GM18861 (cell line): Measurements from ENCODE around the gene TDO2.
"Not testable (repeated sequence)": the region's sequence is repeated elsewhere in the genome, so short reads cannot be mapped to it uniquely, and the experiment has no call there.

Experiments used
- ATAC-seq: cut with Tn5 transposase; IDR thresholded peaks from one replicate; pipeline ENCODE4 v1.9.1; 2021; ENCODE audit not compliant: unreplicated experiment

The TDO2 gene

GRCh38 chr4:155903453-155903852, at the start of gene TDO2:
TSS of gene TDO2 (plus strand) at chr4:155903696. CDS start at chr4:155903759, 63 bp downstream.
- ATAC-seq = no peak

GRCh38 chr4:155854582-155855226, 48.8 kb upstream of the TDO2 start:
- ATAC-seq = no peak

DNA sequence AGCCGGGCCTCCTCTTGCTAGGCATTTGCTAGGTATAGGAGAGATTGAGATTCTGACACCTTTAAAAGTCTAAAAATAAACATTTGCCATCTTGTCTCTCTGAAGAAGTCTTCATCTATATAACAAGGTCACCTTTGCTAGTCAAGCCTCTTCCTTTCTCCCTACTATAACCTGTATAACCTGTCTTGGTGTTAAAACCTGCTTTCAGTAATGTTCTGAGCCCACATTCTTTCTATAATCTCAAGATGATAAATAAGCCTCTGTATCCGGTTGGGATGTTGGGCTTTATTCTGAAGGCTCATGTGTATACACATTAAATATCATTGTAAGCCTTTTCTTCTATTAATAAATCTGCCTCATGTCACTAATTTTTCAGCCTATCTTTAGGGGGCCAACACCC, 47.6 kb upstream of the TDO2 start:
- no peak for ATAC-seq

DNA sequence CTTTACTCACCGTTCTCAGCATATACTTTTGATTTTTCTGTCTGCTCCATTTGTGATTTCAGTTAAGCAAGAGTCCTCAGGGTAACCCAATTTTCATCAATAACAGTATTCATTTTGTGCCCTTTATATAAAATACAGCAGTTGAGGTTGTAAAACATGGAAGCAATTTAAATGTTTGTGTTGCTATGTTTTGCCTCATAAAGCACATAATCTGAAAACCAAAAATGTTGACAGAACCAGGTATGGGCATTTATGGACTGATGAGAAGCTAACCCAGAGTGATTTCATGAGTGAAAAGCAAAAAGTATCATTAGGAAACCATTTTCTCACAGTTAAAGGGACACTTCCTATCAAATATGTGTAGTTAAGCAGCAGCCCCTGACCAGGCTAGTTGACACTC, 37.3 kb upstream of the TDO2 start, which contains the start of gene ASIC5:
ASIC5 (minus strand) TSS at position 101 of the 400 bp plus-strand sequence; CDS start at position 50, 51 bp downstream.
- no peak for ATAC-seq

DNA sequence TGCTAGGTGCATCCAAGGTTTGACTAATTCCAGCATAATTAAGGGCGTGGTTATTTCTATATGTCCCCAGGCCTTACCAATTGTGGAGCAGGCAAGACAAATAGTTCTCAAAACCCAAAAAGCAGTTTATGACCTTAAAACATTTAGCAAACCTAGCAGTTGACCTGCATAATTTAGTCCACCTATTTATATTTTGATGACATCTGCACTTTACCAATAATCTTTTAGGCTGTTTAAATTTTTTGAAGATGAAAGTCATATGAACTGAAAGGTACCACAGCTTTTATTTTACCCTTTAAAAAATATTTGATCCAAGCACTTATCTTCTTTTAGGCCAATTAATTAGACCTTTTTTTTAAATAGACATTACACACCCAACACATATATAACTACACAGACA, 27.6 kb upstream of the TDO2 start:
- no peak for ATAC-seq

GRCh38 chr4:155877971-155878370, 25.5 kb upstream of the TDO2 start:
- ATAC-seq = no peak

DNA sequence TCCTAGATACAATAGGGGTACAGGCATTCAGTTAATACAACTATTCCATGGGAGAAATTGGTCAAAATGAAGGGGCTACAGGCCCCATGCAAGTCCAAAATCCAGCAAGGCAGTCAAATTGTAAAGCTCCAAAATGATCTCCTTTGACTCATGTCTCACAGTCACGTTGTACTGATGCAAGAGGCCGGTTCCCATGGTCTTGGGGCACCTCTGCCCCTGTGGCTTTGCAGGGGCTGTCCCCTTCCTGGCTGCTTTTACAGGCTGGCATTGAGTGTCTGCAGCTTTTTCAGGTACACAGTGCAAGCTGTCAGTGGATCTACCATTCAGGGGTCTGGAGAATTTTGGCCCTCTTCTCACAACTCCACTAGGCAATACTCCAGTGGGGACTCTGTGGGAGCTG, 24.9 kb upstream of the TDO2 start:
- no peak for ATAC-seq

DNA sequence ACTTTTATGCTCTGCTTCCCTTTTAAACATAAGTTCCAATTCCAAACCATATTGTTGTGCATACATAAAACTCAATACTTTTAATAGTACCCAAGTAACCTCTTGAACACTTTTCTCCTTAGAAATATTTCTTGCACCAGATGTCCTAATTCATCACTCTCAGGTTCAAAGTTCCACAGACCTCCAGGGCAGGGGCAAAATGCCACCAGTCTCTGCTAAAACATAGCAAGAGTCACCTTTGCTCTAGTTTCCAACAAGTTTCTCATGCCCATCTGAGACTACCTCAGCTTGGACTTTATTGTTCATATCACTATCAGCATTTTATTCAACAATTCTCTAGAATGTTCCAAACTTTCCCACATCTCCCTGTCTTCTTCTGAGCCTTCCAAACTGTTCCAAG, 23.7 kb upstream of the TDO2 start:
- no peak for ATAC-seq

- no peak for ATAC-seq
Measured at GRCh38 chr4:155881555-155881954, 21.9 kb upstream of the TDO2 start.

DNA sequence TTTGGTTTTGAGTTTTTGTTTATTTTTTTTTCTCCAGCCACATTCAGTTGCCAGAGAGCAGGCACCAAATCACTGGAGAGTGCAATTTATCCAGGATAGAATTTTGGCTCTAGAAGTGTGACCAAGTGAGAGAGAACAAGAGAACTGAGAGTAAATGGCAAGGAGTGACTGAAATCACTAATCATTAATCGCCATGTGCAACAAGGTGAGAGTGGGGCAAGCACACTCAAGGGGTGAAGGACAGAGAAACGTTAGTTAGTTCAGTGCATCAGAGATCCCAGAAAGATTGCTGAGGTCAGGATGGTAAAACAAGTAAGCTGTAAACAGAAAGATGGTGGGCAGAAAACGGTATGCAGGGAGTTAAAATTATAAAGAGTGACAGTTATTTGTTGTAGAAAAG, 19.6 kb upstream of the TDO2 start:
- no peak for ATAC-seq

DNA sequence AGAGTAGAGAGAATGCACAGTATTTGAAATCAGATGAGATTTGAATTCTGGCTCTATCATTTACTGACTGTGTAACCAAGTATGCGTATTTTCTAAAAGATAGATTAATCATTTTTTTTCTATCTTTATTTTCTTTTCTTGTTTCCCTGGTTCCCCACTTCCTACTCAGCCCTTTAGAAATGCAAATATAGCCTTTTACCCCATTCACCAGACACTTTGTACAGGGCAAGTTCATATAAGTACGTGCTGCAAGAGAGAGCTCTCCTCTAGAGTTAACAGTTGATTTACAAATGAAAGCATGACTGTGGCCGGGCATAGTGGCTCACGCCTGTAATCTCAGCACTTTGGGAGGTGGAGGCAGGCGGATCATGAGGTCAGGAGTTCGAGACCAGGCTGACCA, 17.8 kb upstream of the TDO2 start:
- no peak for ATAC-seq

DNA sequence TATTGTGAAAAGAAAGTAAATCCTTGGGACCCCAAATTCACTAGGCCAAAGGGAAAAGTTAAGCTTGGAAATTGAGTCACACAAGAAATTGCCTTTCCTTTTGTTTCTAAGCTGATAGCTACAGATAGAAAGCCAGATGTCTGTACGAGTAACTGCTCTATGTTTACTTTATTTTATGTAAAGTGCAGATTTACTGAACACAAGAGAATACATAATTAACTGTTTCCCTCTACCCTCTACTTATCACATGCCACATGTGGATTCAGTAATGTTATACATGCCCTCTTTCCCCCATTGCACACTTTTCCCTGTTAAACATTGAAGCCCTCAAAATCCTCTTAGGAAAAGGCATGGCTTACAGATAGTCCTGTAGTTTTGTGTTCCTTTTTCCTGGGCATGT, 16.5 kb upstream of the TDO2 start:
- ATAC-seq = no peak

GRCh38 chr4:155887847-155888570, 15.5 kb upstream of the TDO2 start:
- no peak for ATAC-seq

GRCh38 chr4:155889031-155889793, 14.3 kb upstream of the TDO2 start:
- ATAC-seq = peak; percentile 98

- ATAC-seq = no peak
Measured at GRCh38 chr4:155889946-155890345, 13.6 kb upstream of the TDO2 start.

GRCh38 chr4:155891058-155891457, 12.4 kb upstream of the TDO2 start:
- ATAC-seq = no peak

DNA sequence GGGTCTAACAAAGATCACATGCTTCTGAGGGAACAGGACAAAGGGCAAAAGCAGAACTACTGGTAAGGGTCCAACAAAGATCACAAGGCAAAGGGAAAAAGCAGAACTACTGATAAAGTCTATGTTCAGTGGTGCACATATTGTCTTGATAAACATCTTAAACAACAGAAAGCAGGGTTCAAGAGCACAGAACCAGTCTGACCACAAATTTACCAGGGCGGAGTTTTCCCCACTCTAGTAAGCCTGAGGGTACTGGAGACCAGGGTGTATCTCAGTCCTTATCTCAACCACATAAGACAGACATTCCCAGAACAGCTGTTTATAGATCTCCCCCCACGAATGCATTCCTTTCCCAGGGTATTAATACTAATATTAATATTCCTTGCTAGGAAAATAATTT, 5.1 kb upstream of the TDO2 start:
- not testable (repeated sequence) for ATAC-seq

DNA sequence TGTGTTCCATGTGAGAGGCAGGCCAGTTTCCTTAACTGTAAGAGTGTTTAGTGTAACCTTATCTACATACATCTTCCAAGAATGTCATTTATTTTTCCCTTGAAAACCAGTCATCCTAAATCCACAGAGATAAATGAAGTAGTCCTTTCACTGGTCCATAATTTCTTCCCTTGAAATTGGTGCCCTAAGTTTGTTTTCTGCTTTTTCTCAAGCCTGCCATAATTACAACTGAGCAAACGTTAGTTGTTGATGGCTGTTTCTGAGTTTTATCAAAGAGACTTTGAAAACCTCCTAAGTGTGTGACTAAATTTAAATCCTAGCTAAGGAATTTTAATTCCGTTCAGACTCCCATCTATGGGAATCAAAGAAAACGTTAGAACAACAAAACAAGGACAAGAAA, 3.6 kb upstream of the TDO2 start:
- no peak for ATAC-seq

DNA sequence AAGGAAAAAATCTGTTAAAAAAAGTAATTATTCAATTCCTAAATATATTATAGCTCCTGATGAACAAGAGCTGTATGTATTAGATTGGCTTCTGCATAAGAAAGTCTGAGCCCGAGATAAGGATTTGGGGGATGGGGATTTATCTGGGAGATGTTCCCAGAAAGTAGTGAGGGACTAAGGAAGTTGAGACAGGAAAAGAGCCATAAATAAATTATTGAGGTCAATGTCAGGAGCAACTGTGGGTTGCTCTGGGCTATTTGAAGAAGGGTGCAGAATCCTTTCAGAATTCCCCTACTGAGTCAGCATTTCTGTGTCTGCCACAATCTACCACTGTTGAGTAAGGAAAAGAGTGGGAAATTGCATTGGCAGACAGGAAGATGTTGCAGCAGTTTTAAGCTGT, 3.1 kb upstream of the TDO2 start:
- ATAC-seq = no peak

DNA sequence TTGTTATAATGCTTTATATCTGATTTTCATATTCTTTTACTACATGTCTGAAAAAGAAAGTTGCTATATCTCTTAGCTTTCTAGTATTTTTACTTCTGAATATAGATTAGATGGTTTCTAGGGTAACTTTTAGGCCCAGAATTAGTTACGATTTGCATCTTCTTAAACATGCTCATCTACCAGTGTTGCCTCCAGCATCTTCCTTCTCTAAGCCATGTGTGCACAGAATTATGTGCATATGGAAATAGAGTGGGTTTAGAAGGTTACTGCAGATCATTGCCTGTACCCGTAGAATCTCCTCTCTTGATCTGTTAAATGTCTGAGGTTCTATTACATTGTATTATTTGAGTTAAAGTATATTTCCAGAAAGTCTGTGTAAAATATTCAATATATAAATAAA, 2.5 kb upstream of the TDO2 start:
- no peak for ATAC-seq

GRCh38 chr4:155904331-155904730, 835 bp downstream of the TDO2 start:
- ATAC-seq = no peak
